Activated B cell treated with CpG ODN at 0.5 μM for 24 hours (primary cell): ENCODE data around the gene ANKRD13D. TPM values are rescaled to one million over a fixed set of nuclear protein-coding genes. Genes with fewer than 3 reads are reported as not detected.
A peak's percentile ranks its signal among the peaks of the same experiment; 100 is the strongest.

Experiments used
- ATAC-seq: fragments of 200-7000 bp; cut with Tn5 transposase; one replicate; pipeline ENCODE4 v1.10.0; 2021; ENCODE audit warnings: low read depth, mild to moderate bottlenecking, moderate library complexity
- CTCF ChIA-PET: fragments of 350-600 bp; sonication (Branson Sonifier 250); formaldehyde crosslinking; loops from one replicate; lab custom pipeline; 2021; ENCODE audit warnings: antibody characterized with exemption; lab: Charles Lee
- POLR2A ChIA-PET: fragments of 350-600 bp; sonication (Branson Sonifier 250); formaldehyde crosslinking; loops from one replicate; lab custom pipeline; 2021; ENCODE audit warnings: antibody characterized with exemption; lab: Charles Lee
- DNase-seq: peaks from one replicate; pipeline ENCODE4 v3.0.0; 2022
- H3K27ac Mint-ChIP-seq: one replicate; pipeline ENCODE4 v1.8.0; 2020; ENCODE audit warnings: mixed read lengths
- H3K27me3 Mint-ChIP-seq: one replicate; pipeline ENCODE4 v1.8.0; 2021; ENCODE audit warnings: mixed read lengths
- H3K36me3 Mint-ChIP-seq: one replicate; pipeline ENCODE4 v1.8.0; 2021; ENCODE audit warnings: low read depth, mixed read lengths
- H3K4me1 Mint-ChIP-seq: one replicate; pipeline ENCODE4 v1.8.0; 2021; ENCODE audit warnings: mixed read lengths
- H3K4me3 Mint-ChIP-seq: one replicate; pipeline ENCODE4 v1.8.0; 2020; ENCODE audit warnings: mild to moderate bottlenecking, mixed read lengths
- H3K9me3 Mint-ChIP-seq: one replicate; pipeline ENCODE4 v1.8.0; 2020; ENCODE audit warnings: mixed read lengths
- CTCF ChIP-seq: fragments of 200-600 bp; IDR thresholded peaks from one replicate; pipeline ENCODE4 v1.8.0; 2022; ENCODE audit warnings: antibody characterized with exemption, mild to moderate bottlenecking
- intact Hi-C: fragments of 100-400 bp; cut with micrococcal nuclease; formaldehyde crosslinking; loops from one replicate; pipeline ENCODE4 v1.15.1; 2024
- total RNA-seq: library from RNA; stranded (reverse); gene quantifications from 2 replicates; pipeline ENCODE4 v1.2.3, GENCODE V29; 2022

The ANKRD13D gene
- total RNA-seq, result 97.2 and 116 TPM in 2 replicates

- intact Hi-C loops, result loop anchor here (1.0 to 5.0 kb wide), 2 partner anchors 27 to 63 kb away; partner anchors contain the start of gene POLD4
- ChIA-PET POLR2A (interaction anchor here (0.6 to 8.7 kb wide), 25 partner anchors 11 to 295 kb away, joined by 3 to 280 read pairs (median 7); partner anchors contain the start of genes CLCF1, GRK2, GSTP1 and KDM2A), CTCF (interaction anchor here (1.0 to 3.5 kb wide), 9 partner anchors 11 to 92 kb away, joined by 4 to 20 read pairs (median 11); partner anchors contain the start of gene POLD4)
- Mint-ChIP-seq H3K27ac (peak within 1 kb of the TSS; percentile 98), H3K36me3 (peaks cover 59% of the 10 kb centered on the region), H3K27me3 (no peaks in the 10 kb centered on the region), H3K4me3 (peak within 1 kb of the TSS; percentile 90), H3K4me1 (peaks cover 52% of the 10 kb centered on the region), H3K9me3 (no peaks in the 10 kb centered on the region)
- DNase-seq (no peak), ATAC-seq (no peak)
- no peak for TF ChIP-seq CTCF
Measured at GRCh38 chr11:67289226-67289650, at the start of gene ANKRD13D. TSS of gene ANKRD13D (plus strand) at chr11:67289303. CDS start at chr11:67289461, 158 bp downstream.

- DNase-seq (peak; percentile 80), ATAC-seq (peak; percentile 92)
- no peaks in the 10 kb centered on the region for H3K9me3 Mint-ChIP-seq
- TF ChIP-seq CTCF, result no peak
- POLR2A ChIA-PET, result interaction anchor here (0.5 to 3.0 kb wide), 43 partner anchors 8 to 1566 kb away, joined by 3 to 42 read pairs (median 5); partner anchors contain the start of genes AIP, ANKRD13D, CDK2AP2 and CLCF1
- peak overlapping the region; percentile 99 for H3K4me3 Mint-ChIP-seq
- H3K27ac Mint-ChIP-seq, result peak overlapping the region; percentile 96
- CTCF ChIA-PET, result interaction anchor here (0.6 to 1.7 kb wide), 10 partner anchors 13 to 169 kb away, joined by 3 to 9 read pairs (median 4); partner anchors contain the start of gene POLD4
- H3K27me3 Mint-ChIP-seq, result no peaks in the 10 kb centered on the region
- peaks cover 48% of the 10 kb centered on the region for H3K4me1 Mint-ChIP-seq
- peaks cover 47% of the 10 kb centered on the region for H3K36me3 Mint-ChIP-seq
- intact Hi-C loops, result loop anchor here (1.0 to 10.0 kb wide), 6 partner anchors 27 to 265 kb away; partner anchors contain the start of genes KDM2A and PITPNM1
Measured at GRCh38 chr11:67239783-67240575, 49.1 kb upstream of the ANKRD13D start.

GRCh38 chr11:67240576-67241389, 48.3 kb upstream of the ANKRD13D start:
- Mint-ChIP-seq H3K4me3 (peak overlapping the region; percentile 99), H3K9me3 (no peaks in the 10 kb centered on the region), H3K36me3 (peaks cover 55% of the 10 kb centered on the region), H3K27ac (peak overlapping the region; percentile 96), H3K4me1 (peaks cover 51% of the 10 kb centered on the region), H3K27me3 (no peaks in the 10 kb centered on the region)
- CTCF ChIA-PET, result interaction anchor here (1.1 to 1.7 kb wide), 7 partner anchors 13 to 160 kb away, joined by 3 to 9 read pairs (median 5); partner anchors contain the start of gene POLD4
- intact Hi-C loops, result loop anchor here (1.0 kb wide), 3 partner anchors 77 to 265 kb away; partner anchors contain the start of genes KDM2A and PITPNM1
- POLR2A ChIA-PET, result interaction anchor here (0.6 to 3.0 kb wide), 36 partner anchors 9 to 1230 kb away, joined by 3 to 42 read pairs (median 6); partner anchors contain the start of genes AIP, ANKRD13D, GRK2 and KDM2A
- no peak for TF ChIP-seq CTCF
- ATAC-seq (peak; percentile 47), DNase-seq (peak; percentile 57)

GRCh38 chr11:67242548-67242947, 46.6 kb upstream of the ANKRD13D start:
- Mint-ChIP-seq H3K27ac (peak overlapping the region; percentile 64), H3K27me3 (no peaks in the 10 kb centered on the region), H3K36me3 (peaks cover 66% of the 10 kb centered on the region), H3K9me3 (no peaks in the 10 kb centered on the region), H3K4me3 (peak overlapping the region; percentile 99), H3K4me1 (peaks cover 50% of the 10 kb centered on the region)
- POLR2A ChIA-PET, result interaction anchor here (0.6 kb wide), 1 partner anchor 10 kb away, joined by 3 read pairs; no protein-coding TSS in a partner anchor
- no peak for DNase-seq
- intact Hi-C loops, result no loop called here
- no peak for ATAC-seq
- TF ChIP-seq CTCF, result no peak
- CTCF ChIA-PET, result no interaction called here
